ENCODE measurements around the gene SRPK2.

The SRPK2 gene

DNA sequence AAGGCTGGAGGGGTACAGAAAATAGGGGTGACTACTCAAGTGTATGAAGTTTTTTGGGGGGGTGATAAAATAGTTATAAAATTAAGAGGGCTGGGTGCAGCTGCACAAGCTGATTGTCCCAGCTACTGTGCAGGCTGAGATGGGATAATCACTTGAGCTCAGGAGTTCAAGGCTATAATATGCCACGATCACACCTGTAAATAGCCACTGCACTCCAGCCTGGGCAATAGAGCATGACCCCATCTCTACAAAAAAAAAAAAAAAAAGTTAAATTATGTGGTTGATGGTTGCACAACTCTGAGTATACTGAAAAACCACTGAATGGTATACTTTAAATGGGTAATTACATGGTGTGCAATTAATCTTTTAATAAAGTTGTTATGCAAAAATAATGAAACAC is 172.9 kb downstream of the SRPK2 start:
- ChIA-PET POLR2A (no interaction called here), CTCF (no interaction called here)
- DNase-seq (ENCODE audit: extremely low spot score), result no peak
- TF ChIP-seq FOXK2 (IDR thresholded peaks at IDR 0.05) (no peak), HDGF (IDR thresholded peaks at IDR 0.05; ENCODE audit: borderline replicate concordance) (no peak), FOXM1 (IDR thresholded peaks at IDR 0.05; ENCODE audit: borderline replicate concordance) (no peak), SP1 (IDR thresholded peaks at IDR 0.05) (no peak), FOXA1 (IDR thresholded peaks at IDR 0.05) (no peak), ELF4 (IDR thresholded peaks at IDR 0.05) (no peak), TARDBP (IDR thresholded peaks at IDR 0.05) (no peak), ARNT (IDR thresholded peaks at IDR 0.05) (no peak)
- TF ChIP-seq, protein P1, sequence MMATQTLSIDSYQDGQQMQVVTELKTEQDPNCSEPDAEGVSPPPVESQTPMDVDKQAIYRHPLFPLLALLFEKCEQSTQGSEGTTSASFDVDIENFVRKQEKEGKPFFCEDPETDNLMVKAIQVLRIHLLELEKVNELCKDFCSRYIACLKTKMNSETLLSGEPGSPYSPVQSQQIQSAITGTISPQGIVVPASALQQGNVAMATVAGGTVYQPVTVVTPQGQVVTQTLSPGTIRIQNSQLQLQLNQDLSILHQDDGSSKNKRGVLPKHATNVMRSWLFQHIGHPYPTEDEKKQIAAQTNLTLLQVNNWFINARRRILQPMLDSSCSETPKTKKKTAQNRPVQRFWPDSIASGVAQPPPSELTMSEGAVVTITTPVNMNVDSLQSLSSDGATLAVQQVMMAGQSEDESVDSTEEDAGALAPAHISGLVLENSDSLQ (IDR thresholded peaks at IDR 0.05), result no peak

DNA sequence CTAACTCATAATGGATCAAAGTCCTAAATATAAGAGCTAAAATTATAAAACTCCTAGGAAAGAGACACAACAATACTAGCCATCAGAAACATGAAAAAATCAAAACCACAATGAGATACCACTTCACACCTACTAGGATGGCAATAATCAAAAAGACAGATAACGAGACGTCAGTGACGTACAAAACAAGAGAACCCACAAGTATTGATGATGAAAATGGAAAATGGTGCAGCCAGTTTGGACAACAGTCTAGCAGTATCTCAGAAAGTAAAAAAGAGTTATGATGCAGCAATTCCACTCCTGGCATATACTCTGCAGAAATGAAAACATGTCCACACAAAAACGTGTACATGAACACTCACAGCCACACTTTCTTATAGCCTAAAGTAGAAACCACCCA is 173.5 kb downstream of the SRPK2 start:
- ChIA-PET CTCF (no interaction called here), POLR2A (no interaction called here)
- TF ChIP-seq TARDBP (IDR thresholded peaks at IDR 0.05), result no peak
- no peak for TF ChIP-seq FOXK2 (IDR thresholded peaks at IDR 0.05)
- TF ChIP-seq ARNT (IDR thresholded peaks at IDR 0.05), result no peak
- no peak for TF ChIP-seq ZNF384 (IDR thresholded peaks at IDR 0.05)
- TF ChIP-seq L3MBTL2 (conservative IDR thresholded peaks at IDR 0.05), result no peak
- no peak for TF ChIP-seq BHLHE40 (IDR thresholded peaks at IDR 0.05; ENCODE audit: borderline replicate concordance)
- TF ChIP-seq SP1 (IDR thresholded peaks at IDR 0.05), result no peak
- TF ChIP-seq, protein P1 (IDR thresholded peaks at IDR 0.05), result no peak
- TF ChIP-seq ELF4 (IDR thresholded peaks at IDR 0.05), result no peak
- TF ChIP-seq SUZ12 (IDR thresholded peaks at IDR 0.05), result no peak
- no peak for TF ChIP-seq FOXA1 (IDR thresholded peaks at IDR 0.05)
- TF ChIP-seq FOXM1 (IDR thresholded peaks at IDR 0.05; ENCODE audit: borderline replicate concordance), result no peak
- TF ChIP-seq CTBP1 (IDR thresholded peaks at IDR 0.05; ENCODE audit: borderline replicate concordance), result no peak
- no peak for TF ChIP-seq LEF1 (IDR thresholded peaks at IDR 0.05; ENCODE audit: borderline replicate concordance)
- DNase-seq (ENCODE audit: extremely low spot score), result no peak

DNA sequence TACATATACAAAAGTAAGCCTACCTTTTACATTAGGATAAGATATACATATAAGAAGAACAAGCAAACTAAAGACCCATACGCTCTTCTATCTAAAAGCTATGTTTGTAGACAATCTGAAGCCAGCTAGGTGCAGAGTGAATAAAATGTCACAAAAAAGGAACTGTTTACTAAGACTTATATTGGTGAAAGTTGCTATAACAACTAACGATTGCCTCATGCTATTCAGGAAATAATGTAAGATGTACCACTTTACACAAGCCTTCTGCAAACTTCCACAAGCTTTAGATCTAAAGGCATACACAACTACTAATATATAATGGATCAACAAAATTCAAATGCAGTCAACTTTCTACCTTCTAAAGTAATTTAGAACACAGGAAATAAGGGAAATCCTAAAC is 175.1 kb downstream of the SRPK2 start:
- POLR2A ChIA-PET, result no interaction called here
- TF ChIP-seq CTBP1 (IDR thresholded peaks at IDR 0.05; ENCODE audit: borderline replicate concordance) (no peak), FOXK2 (IDR thresholded peaks at IDR 0.05) (no peak), LEF1 (IDR thresholded peaks at IDR 0.05; ENCODE audit: borderline replicate concordance) (no peak), FOXM1 (IDR thresholded peaks at IDR 0.05; ENCODE audit: borderline replicate concordance) (no peak), ARNT (IDR thresholded peaks at IDR 0.05) (no peak), SP1 (IDR thresholded peaks at IDR 0.05) (no peak), NFRKB (IDR thresholded peaks at IDR 0.05) (no peak), L3MBTL2 (conservative IDR thresholded peaks at IDR 0.05) (no peak), ELF4 (IDR thresholded peaks at IDR 0.05) (no peak), FOXA1 (IDR thresholded peaks at IDR 0.05) (no peak), TARDBP (IDR thresholded peaks at IDR 0.05) (no peak), BHLHE40 (IDR thresholded peaks at IDR 0.05; ENCODE audit: borderline replicate concordance) (no peak), ZNF384 (IDR thresholded peaks at IDR 0.05) (no peak), SUZ12 (IDR thresholded peaks at IDR 0.05) (no peak)
- TF ChIP-seq, protein P1 (IDR thresholded peaks at IDR 0.05), result no peak
- CTCF ChIA-PET, result no interaction called here
- no peak for DNase-seq (ENCODE audit: extremely low spot score)

DNA sequence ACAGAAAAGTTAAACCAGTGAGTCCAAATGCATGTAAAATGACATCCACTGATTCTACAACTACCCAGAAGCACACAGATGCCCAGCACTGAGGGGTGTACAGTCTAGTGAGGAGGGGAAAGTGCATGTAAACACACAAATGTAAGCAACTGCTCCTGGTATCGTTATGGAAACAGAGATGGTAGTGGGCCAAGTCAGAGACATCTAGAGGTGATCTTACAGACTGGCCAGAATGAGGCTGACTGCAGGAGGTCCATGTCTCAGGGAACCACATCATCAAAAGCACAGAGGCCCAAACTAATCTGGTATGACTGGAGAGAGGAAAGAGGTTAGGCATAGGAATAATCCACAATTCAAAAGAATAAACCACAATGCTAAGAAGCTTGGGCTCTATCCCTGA is 176.5 kb downstream of the SRPK2 start:
- TF ChIP-seq BHLHE40 (IDR thresholded peaks at IDR 0.05; ENCODE audit: borderline replicate concordance) (no peak), FOXA1 (IDR thresholded peaks at IDR 0.05) (no peak), SUZ12 (IDR thresholded peaks at IDR 0.05) (no peak), FOXK2 (IDR thresholded peaks at IDR 0.05) (no peak), ZNF384 (IDR thresholded peaks at IDR 0.05) (no peak), NFRKB (IDR thresholded peaks at IDR 0.05) (no peak), LEF1 (IDR thresholded peaks at IDR 0.05; ENCODE audit: borderline replicate concordance) (no peak), FOXM1 (IDR thresholded peaks at IDR 0.05; ENCODE audit: borderline replicate concordance) (no peak), HDGF (IDR thresholded peaks at IDR 0.05; ENCODE audit: borderline replicate concordance) (no peak)
- TF ChIP-seq, protein P1 (IDR thresholded peaks at IDR 0.05), result no peak
- DNase-seq (ENCODE audit: extremely low spot score), result no peak
- POLR2A ChIA-PET, result no interaction called here
- CTCF ChIA-PET, result no interaction called here

DNA sequence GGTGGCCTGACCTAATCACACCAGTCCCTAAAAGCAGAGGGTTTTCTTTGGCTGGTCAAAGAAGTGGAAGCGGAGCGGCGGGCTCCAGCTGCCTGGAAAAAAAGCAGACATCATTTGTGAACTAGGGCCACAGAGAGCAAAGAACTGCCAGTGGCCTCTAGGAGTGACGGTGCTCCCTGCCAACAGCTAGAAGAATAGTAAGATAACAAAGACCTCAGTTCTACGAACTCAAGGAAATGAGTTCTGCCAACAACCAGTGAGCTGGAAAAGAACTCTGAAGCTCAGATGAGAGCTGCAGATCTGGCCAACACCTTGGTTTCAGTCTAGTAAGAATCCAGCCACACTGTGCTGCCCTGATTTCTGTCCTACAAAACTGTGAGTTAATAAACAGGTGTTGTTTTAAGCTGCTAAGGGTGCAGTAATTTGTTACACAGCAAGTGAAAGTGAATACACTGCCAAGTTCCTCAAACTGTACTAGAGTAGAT is 178.0 kb downstream of the SRPK2 start:
- DNase-seq (ENCODE audit: extremely low spot score), result no peak
- POLR2A ChIA-PET, result interaction anchor here (1.2 kb wide), 1 partner anchor 9 kb away, joined by 4 read pairs; no protein-coding TSS in a partner anchor

More for the DNA sequence above, 178.0 kb downstream of the SRPK2 start:
- TF ChIP-seq LEF1 (IDR thresholded peaks at IDR 0.05; ENCODE audit: borderline replicate concordance), result no peak
- TF ChIP-seq FOXK2 (IDR thresholded peaks at IDR 0.05), result no peak
- no peak for TF ChIP-seq SUZ12 (IDR thresholded peaks at IDR 0.05)
- TF ChIP-seq CTBP1 (IDR thresholded peaks at IDR 0.05; ENCODE audit: borderline replicate concordance), result no peak
- TF ChIP-seq, protein P1 (IDR thresholded peaks at IDR 0.05), result no peak
- TF ChIP-seq L3MBTL2 (conservative IDR thresholded peaks at IDR 0.05), result no peak
- no peak for TF ChIP-seq BHLHE40 (IDR thresholded peaks at IDR 0.05; ENCODE audit: borderline replicate concordance)
- TF ChIP-seq HDGF (IDR thresholded peaks at IDR 0.05; ENCODE audit: borderline replicate concordance), result no peak
- TF ChIP-seq ZNF384 (IDR thresholded peaks at IDR 0.05), result no peak
- TF ChIP-seq FOXA1 (IDR thresholded peaks at IDR 0.05), result no peak
- no peak for TF ChIP-seq FOXM1 (IDR thresholded peaks at IDR 0.05; ENCODE audit: borderline replicate concordance)
- TF ChIP-seq SP1 (IDR thresholded peaks at IDR 0.05), result no peak
- no peak for TF ChIP-seq ARNT (IDR thresholded peaks at IDR 0.05)
- TF ChIP-seq TARDBP (IDR thresholded peaks at IDR 0.05), result no peak
- TF ChIP-seq ELF4 (IDR thresholded peaks at IDR 0.05), result no peak
- no peak for TF ChIP-seq NFRKB (IDR thresholded peaks at IDR 0.05)
- CTCF ChIA-PET, result interaction anchor here (0.7 kb wide), 1 partner anchor 317 kb away, joined by 3 read pairs; no protein-coding TSS in a partner anchor

Measured in HEK293T (cell line).